ENCODE data around the gene VILL.
"Not testable (repeated sequence)": the region's sequence is repeated elsewhere in the genome, so short reads cannot be mapped to it uniquely, and the experiment has no call there.

Gene VILL

DNA sequence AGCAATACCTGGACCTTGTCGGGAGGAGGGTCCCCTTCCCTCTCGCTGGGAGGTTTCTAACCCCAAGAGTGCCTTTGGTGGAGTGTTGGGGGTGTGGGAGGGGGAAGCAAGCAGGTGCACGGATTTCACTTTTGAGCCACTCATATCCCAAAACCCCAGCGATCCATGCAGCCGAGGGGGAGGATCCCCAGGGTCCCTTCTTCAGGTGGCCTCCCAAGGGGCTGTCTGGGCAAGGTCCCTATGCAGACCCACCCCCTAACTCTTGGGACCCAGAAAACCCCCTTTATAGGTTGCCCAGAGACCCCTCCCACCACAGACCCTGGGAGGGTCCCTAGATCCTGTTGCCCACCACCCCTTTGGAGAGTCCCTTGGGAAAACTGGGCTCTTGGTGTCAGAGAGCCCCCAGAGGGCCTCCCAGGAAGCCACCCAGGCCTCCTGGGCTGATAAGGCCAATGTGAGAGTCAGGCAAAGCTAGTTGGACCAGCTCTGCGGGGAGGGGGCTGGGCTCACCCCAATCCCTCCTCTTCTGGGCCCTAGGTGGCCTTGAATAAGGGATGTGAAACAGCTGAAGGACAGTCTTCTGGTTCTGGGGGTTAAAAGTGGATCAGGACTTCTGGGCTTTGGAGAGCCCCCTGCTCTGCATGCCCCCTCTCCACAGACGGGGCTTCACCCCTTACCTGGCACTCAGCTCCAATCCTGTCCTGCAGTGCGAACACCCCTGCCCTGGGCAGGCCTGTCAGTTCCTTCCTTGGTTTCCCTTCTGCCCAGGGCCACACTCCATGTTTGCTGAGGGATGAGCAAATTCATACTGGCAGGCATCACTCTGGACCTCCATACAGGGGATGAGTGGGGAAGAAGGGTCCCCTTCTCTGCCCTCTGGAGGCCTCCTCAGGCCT is 39.8 kb downstream of the VILL start:
- FAIRE-seq: no peak
- no peak for DNase-seq (ENCODE audit: insufficient read length, low spot score)
- TF ChIP-seq SPI1 (IDR thresholded peaks at IDR 0.05; ENCODE audit: low read depth, low read length) (no peak), POLR2A (IDR thresholded peaks at IDR 0.05; ENCODE audit: low read depth, low read length) (no peak), POLR2AphosphoS5 (IDR thresholded peaks at IDR 0.05; ENCODE audit: low read depth, low read length) (no peak), TAF1 (IDR thresholded peaks at IDR 0.05; ENCODE audit: low read depth, low read length) (no peak), POU2F2 (IDR thresholded peaks at IDR 0.05; ENCODE audit: low read depth, low read length) (no peak), PAX5 (IDR thresholded peaks at IDR 0.05; ENCODE audit: insufficient read depth, low read length, severe bottlenecking) (no peak)

DNA sequence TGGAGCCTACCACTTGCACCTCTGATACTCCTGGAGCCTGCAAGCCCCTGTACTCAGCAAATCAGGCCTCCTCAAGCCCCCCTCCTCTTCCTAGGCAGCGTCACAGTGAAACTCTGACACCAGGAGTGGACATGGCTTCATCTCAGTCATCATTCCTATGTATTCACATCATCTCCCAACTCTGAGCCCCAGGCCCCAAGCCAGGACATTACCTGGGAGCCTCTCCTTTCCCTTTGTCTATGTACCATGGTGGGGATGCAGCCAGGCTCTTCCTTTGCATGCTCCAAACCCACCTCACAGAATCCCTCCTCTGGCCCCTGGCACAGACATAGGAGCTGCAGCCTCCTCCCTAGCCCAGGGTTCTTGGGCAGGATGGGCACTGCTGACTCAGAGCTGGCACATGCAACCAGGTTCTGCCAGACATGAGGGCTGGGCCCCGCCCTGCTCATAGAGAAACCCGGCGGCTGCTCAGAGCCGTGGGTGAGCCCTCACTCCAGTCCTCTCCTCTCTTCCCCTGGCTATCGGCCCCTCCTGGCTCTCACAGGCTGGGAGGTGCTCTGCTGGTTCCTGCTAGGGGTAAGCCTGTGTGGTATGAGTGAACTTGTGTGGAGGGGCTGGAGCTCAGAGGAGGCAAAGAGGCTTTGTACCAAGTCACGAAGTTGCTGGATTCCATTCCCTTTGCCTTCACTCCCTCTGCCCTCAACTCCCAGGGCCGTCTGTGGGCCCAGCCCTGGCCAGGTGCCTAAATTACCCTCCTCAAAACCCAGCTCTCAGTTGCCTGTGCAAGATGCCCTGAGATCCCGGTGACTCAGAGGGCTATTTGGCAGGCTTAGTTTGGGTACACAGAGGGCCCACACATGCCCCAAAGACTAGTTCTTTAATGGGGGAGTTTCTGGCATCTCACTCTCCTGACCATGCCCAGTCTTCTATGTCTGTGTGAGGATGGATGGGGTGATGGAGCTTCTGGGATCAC is 40.7 kb downstream of the VILL start:
- TF ChIP-seq PAX5 (IDR thresholded peaks at IDR 0.05; ENCODE audit: insufficient read depth, low read length, severe bottlenecking) (no peak), TAF1 (IDR thresholded peaks at IDR 0.05; ENCODE audit: low read depth, low read length) (no peak), POU2F2 (IDR thresholded peaks at IDR 0.05; ENCODE audit: low read depth, low read length) (no peak), SPI1 (IDR thresholded peaks at IDR 0.05; ENCODE audit: low read depth, low read length) (no peak), POLR2A (IDR thresholded peaks at IDR 0.05; ENCODE audit: low read depth, low read length) (no peak), POLR2AphosphoS5 (IDR thresholded peaks at IDR 0.05; ENCODE audit: low read depth, low read length) (no peak)
- no peak for FAIRE-seq
- no peak for DNase-seq (ENCODE audit: insufficient read length, low spot score)

DNA sequence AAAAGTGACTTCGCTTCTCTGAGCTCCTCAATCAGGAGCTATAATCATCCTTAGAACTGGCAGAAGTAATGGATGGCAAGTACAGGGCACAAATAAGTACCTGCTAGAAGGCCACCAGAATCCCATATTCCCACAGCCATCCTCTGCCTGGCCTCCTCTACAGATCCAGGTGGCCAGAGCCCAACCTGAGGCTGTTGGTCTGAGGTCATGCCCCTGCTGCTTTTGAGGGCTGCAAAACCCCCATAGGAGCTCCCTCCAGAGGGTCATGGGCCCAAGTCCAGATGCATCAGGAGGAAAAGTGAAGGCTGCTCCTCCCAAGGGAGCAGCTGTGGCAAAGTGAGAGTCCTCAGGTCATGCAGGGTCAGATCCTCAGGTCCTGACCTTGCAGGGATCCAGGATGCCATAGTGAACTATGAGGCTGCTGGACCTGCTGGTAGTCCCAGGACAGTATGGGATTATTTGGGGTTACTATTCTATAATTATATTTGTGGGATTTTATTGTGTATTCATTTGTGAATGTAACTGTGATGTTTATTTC is 41.8 kb downstream of the VILL start:
- no peak for DNase-seq (ENCODE audit: insufficient read length, low spot score)
- no peak for TF ChIP-seq POLR2A (IDR thresholded peaks at IDR 0.05; ENCODE audit: low read depth, low read length)
- FAIRE-seq: no peak

DNA sequence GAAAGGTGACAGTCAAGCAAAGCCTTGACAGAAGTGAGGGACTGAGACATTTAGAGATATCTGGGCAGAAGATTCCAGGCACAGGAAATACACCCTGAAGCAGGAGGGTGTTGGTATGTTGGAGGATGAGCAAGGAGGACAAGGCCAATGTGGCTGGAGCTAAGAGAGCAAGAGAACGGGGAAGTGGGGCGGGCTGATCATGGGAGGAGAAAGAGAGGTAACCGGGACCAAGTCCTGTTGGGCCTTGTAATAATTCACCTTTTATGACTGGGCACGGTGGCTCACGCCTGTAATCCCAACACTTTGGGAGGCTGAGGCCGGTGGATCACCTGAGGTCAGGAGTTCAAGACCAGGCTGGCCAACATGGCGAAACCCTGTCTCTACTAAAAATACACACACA is 43.0 kb downstream of the VILL start:
- DNase-seq (ENCODE audit: insufficient read length, low spot score); FAIRE-seq: not testable (repeated sequence)

DNA sequence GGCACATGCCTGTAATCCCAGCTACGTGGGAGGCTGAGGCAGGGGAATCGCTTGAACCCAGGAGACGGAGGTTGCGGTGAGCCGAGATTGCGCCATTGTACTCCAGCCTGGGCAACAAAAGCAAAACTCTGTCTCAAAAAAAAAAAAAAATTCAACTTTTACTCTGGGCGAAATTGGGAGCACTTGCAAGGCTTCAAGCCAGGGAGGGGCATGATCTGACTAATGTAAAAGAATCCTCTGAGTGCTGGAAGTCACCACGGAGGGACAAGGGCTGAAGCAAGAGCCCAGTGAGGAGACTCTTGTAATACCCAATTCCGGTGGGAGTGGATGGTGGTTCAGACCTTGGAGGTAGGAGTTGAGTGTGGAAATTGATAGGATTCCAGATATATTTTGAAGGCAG is 43.7 kb downstream of the VILL start:
- FAIRE-seq; DNase-seq (ENCODE audit: insufficient read length, low spot score): not testable (repeated sequence)

DNA sequence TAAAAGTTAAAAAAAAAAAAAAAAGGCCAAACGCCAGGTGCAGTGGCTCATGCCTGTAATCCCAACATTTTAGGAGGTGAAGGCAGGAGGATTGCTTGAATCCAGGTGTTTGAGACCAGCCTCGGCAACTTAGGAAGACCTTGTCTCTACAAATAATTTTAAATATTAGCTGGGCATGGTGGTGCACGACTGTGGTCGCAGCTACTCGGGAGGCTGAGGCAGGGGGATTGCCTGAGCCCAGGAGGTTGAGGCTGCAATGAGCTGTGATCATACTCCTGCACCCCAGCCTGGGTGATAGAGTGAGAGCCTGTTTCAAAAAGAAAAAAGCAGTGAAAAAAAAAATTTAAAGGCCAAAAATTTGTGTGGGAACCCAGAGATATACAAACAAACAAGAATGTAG is 45.7 kb downstream of the VILL start:
- DNase-seq (ENCODE audit: insufficient read length, low spot score) (no peak), FAIRE-seq (no peak)
- no peak for TF ChIP-seq SPI1 (IDR thresholded peaks at IDR 0.05; ENCODE audit: low read depth, low read length)
- TF ChIP-seq TAF1 (IDR thresholded peaks at IDR 0.05; ENCODE audit: low read depth, low read length): no peak
- no peak for TF ChIP-seq POU2F2 (IDR thresholded peaks at IDR 0.05; ENCODE audit: low read depth, low read length)
- no peak for TF ChIP-seq POLR2A (IDR thresholded peaks at IDR 0.05; ENCODE audit: low read depth, low read length)
- no peak for TF ChIP-seq PAX5 (IDR thresholded peaks at IDR 0.05; ENCODE audit: insufficient read depth, low read length, severe bottlenecking)
- TF ChIP-seq POLR2AphosphoS5 (IDR thresholded peaks at IDR 0.05; ENCODE audit: low read depth, low read length): no peak

DNA sequence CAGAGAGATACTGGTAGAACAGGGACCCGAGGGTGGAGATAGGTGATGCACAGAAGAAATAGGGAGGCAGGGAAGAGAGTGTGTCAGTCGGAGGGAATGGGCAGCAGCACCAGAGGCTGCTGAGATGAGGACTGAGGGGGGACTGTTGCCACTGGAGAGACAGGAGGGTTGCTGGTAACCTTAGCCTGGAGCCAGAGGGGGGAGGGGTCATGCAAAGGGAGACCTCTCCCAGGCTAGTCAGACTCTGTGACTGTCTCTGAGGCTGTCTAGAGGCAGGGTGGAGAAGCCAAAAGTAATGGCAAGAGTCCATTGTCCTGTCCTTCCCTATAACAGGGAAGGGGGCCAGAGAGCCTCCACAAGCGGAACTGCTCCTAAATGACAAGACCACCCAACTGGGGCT is 46.3 kb downstream of the VILL start:
- no peak for TF ChIP-seq PAX5 (IDR thresholded peaks at IDR 0.05; ENCODE audit: insufficient read depth, low read length, severe bottlenecking)
- no peak for TF ChIP-seq SPI1 (IDR thresholded peaks at IDR 0.05; ENCODE audit: low read depth, low read length)
- no peak for TF ChIP-seq POU2F2 (IDR thresholded peaks at IDR 0.05; ENCODE audit: low read depth, low read length)
- TF ChIP-seq TAF1 (IDR thresholded peaks at IDR 0.05; ENCODE audit: low read depth, low read length): no peak
- FAIRE-seq (no peak), DNase-seq (ENCODE audit: insufficient read length, low spot score) (no peak)

DNA sequence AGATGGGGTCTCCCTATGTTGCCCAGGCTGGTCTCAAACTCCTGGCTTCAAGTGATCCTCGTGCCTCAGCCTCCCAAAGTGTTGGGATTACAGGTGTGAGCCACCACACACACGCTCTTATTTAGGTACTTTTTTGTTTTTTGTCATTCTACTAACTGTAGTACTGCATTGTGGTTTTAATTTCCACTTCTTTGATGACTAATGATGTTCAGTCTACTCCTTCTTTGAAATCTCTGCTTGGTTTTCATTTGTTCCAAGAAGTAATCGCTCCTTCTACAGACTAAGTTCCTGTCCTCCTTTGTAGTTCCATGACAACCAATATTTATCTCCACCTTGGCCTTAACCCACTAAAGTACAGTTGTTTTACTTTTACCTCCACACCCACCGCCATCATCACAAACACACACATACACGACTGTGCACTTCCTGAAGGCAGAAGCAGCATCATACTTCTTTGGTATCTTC is 47.9 kb downstream of the VILL start:
- FAIRE-seq: peak; percentile 67
- DNase-seq (ENCODE audit: insufficient read length, low spot score): no peak
- TF ChIP-seq POLR2AphosphoS5 (IDR thresholded peaks at IDR 0.05; ENCODE audit: low read depth, low read length) (no peak), PAX5 (IDR thresholded peaks at IDR 0.05; ENCODE audit: insufficient read depth, low read length, severe bottlenecking) (no peak), TAF1 (IDR thresholded peaks at IDR 0.05; ENCODE audit: low read depth, low read length) (no peak), SPI1 (IDR thresholded peaks at IDR 0.05; ENCODE audit: low read depth, low read length) (no peak), POU2F2 (IDR thresholded peaks at IDR 0.05; ENCODE audit: low read depth, low read length) (no peak)

DNA sequence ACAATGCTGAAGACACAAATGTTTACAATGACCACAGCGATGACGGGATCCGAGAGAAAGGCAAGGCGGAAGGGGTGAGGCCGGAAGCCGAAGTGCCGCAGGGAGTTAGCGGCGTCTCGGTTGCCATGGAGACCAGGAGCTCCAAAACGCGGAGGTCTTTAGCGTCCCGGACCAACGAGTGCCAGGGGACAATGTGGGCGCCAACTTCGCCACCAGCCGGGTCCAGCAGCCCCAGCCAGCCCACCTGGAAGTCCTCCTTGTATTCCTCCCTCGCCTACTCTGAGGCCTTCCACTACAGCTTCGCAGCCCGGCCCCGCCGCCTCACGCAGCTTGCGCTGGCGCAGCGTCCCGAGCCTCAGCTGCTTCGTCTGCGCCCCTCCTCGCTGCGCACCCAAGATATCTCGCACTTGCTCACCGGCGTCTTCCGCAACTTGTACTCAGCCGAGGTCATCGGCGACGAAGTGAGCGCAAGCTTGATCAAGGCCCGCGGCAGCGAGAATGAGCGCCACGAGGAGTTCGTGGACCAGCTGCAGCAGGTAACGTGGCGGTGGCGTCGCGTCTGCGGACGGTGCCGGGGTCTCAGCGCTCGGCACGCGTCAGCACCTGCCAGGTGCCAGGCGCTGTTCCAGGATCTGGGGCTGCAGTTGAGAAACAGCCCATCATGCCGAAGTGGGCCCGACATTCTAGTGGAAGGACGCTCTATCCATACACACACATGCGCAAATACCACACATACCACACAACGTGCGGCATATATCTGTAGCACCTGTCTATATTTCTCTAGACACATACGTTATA is 48.7 kb downstream of the VILL start, which contains the start of gene DLEC1:
TSS of gene DLEC1 (plus strand) at position 108 of the 798 bp plus-strand sequence. CDS start at position 126, 18 bp downstream.
- DNase-seq (ENCODE audit: insufficient read length, low spot score) (peak; percentile 79), FAIRE-seq (peak; percentile 88)
- TF ChIP-seq POLR2A (IDR thresholded peaks at IDR 0.05; ENCODE audit: low read depth, low read length) (no peak), PAX5 (IDR thresholded peaks at IDR 0.05; ENCODE audit: insufficient read depth, low read length, severe bottlenecking) (no peak), POLR2AphosphoS5 (IDR thresholded peaks at IDR 0.05; ENCODE audit: low read depth, low read length) (no peak), POU2F2 (IDR thresholded peaks at IDR 0.05; ENCODE audit: low read depth, low read length) (no peak), SPI1 (IDR thresholded peaks at IDR 0.05; ENCODE audit: low read depth, low read length) (no peak), TAF1 (IDR thresholded peaks at IDR 0.05; ENCODE audit: low read depth, low read length) (no peak)

Data from GM12891 (cell line).